H1 (cell line): ENCODE results near the gene IGF2R. TPM values are rescaled to one million over a fixed set of nuclear protein-coding genes. Genes with fewer than 3 reads are reported as not detected.

Source experiments
- CHD7 ChIP-seq: fragments of 300-600 bp; sonication (generic); IDR thresholded peaks from 2 replicates; pipeline ENCODE4 v1.7.1; 2012; ENCODE audit warnings: low read length, moderate library complexity, mild to moderate bottlenecking, inconsistent platforms; ENCODE audit not compliant: insufficient replicate concordance
- HDAC6 ChIP-seq: IDR thresholded peaks from one replicate; pipeline ENCODE4 v1.7.1; 2012; ENCODE audit warnings: low read depth, mild to moderate bottlenecking, inconsistent platforms, low read length, moderate library complexity
- MAX ChIP-seq: IDR thresholded peaks from 2 replicates; pipeline ENCODE4 v1.6.1; 2012; ENCODE audit warnings: inconsistent platforms
- RAD21 ChIP-seq, 2 experiments: IDR thresholded peaks in 1 of 2; conservative IDR thresholded peaks in 1 of 2; 2 replicates each; pipeline ENCODE4 v1.6.1; 2011; ENCODE audit warnings: low read depth in 2 of 2, low read length in 2 of 2, improper control_type of control experiment in 1 of 2, inconsistent platforms in 1 of 2, mild to moderate bottlenecking in 1 of 2, moderate library complexity in 1 of 2
- SAP30 ChIP-seq: fragments of 300-600 bp; sonication (generic); IDR thresholded peaks from 2 replicates; pipeline ENCODE4 v1.7.1; 2012; ENCODE audit warnings: low read length, moderate library complexity, mild to moderate bottlenecking, inconsistent platforms; ENCODE audit not compliant: insufficient read depth, insufficient replicate concordance
- SP4 ChIP-seq: IDR thresholded peaks from 2 replicates; pipeline ENCODE4 v1.6.1; 2012; ENCODE audit warnings: low read length, inconsistent platforms
- TAF1 ChIP-seq: IDR thresholded peaks from 2 replicates; pipeline ENCODE4 v1.6.1; 2011; ENCODE audit warnings: mild to moderate bottlenecking, low read depth, low read length
- TAF7 ChIP-seq: optimal IDR thresholded peaks from 2 replicates; pipeline ENCODE3; 2011; ENCODE audit warnings: low read depth, mild to moderate bottlenecking, inconsistent platforms, low read length, moderate library complexity, borderline replicate concordance
- TCF12 ChIP-seq: IDR thresholded peaks from 2 replicates; pipeline ENCODE4 v1.6.1; 2011; ENCODE audit warnings: low read depth, mild to moderate bottlenecking, low read length
- polyA plus RNA-seq, 7 experiments: library from polyadenylated mRNA; depleted of rRNA in 3 of 7; stranded (reverse) in 5 of 7; unstranded in 2 of 7; fragments of >200 nt in 5 of 7; fragments of 200-250 nt in 2 of 7; gene quantifications; 1 replicate in 5 of 7; 2 replicates in 1 of 7; 4 replicates in 1 of 7; pipeline versions ENCODE4 v1.2.1 to v1.2.3, GENCODE V29; 2011 to 2013; ENCODE audit warnings: missing spikeins in 2 of 7, mixed read lengths in 2 of 7
- total RNA-seq: library from RNA; stranded (reverse); fragmentation: NEBNext Ultra II Directional; extraction: Animal tissue kit (Norgen Biotek cat#: 25700); gene quantifications from 2 replicates; pipeline ENCODE4 v1.2.1, GENCODE V29; 2021
- TF ChIP-seq, protein P1 (sequence below): IDR thresholded peaks from 2 replicates; pipeline ENCODE4 v1.6.1; 2011; ENCODE audit warnings: low read depth, mild to moderate bottlenecking, low read length; ENCODE audit not compliant: insufficient read depth

The IGF2R gene
- total and polyA plus RNA-seq, 2 of the 8 experiments (the other 6 are each of a cell fraction or from before 2014, with no cell fraction given) = 20.6 to 74.1 TPM

DNA sequence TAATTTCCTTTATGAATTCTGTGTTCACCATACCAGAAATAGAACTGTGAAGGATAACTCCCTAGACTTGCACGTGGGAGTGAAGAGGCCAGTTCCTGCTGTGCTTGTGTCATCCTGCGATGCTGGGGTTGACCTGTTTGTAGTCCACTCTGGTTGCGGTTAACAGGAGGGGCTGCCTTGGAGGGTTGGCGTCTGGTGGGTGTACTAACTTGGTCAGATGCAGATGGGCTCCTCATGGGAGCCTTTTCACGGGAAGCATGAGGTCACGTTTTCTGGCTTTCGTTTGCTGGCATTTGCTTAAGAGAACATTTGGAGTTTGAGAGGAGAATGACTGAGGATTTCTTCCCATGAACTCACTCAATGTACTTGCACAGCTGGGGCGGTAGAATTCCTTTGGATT lies 41.2 kb downstream of the IGF2R start (continued):
- TF ChIP-seq CHD7 (no peak), TCF12 (no peak), RAD21 (IDR thresholded peaks at IDR 0.05 in 1 of 2, conservative IDR thresholded peaks at IDR 0.05 in 1 of 2; ENCODE audit: low read depth in 2 of 2, low read length in 2 of 2) (no peak), SP4 (no peak), SAP30 (no peak), HDAC6 (no peak), MAX (no peak), TAF7 (no peak), TAF1 (no peak)
- TF ChIP-seq, protein P1, sequence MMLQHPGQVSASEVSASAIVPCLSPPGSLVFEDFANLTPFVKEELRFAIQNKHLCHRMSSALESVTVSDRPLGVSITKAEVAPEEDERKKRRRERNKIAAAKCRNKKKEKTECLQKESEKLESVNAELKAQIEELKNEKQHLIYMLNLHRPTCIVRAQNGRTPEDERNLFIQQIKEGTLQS = no peak
